Measurements from ENCODE around the gene CDK17.
"Not testable (repeated sequence)": the region's sequence is repeated elsewhere in the genome, so short reads cannot be mapped to it uniquely, and the experiment has no call there.

- TF ChIP-seq TAF1 (IDR thresholded peaks at IDR 0.05; ENCODE audit: low read depth, low read length); POLR2A (IDR thresholded peaks at IDR 0.05; ENCODE audit: control extremely low read depth in 1 of 2, low read depth in 2 of 2, low read length in 2 of 2); TAF7 (optimal IDR thresholded peaks at IDR 0.05; ENCODE audit: borderline replicate concordance, low read depth, low read length); CTCF (IDR thresholded peaks at IDR 0.05; ENCODE audit: control extremely low read depth in 1 of 3, insufficient read depth in 1 of 3, low read depth in 1 of 3, low read length in 3 of 3); RAD21 (IDR thresholded peaks at IDR 0.05 in 1 of 2, conservative IDR thresholded peaks at IDR 0.05 in 1 of 2; ENCODE audit: low read depth in 2 of 2, low read length in 2 of 2); POLR2AphosphoS5 (IDR thresholded peaks at IDR 0.05; ENCODE audit: low read depth, low read length): not testable (repeated sequence)
Observed at GRCh38 chr12:96317801-96318200, 82.4 kb downstream of the CDK17 start.
